Measurements from ENCODE around the gene ZFP69B. TPM values are rescaled to one million over a fixed set of nuclear protein-coding genes. Genes with fewer than 3 reads are reported as not detected.

Gene ZFP69B
- total and polyA plus RNA-seq, 10 of the 15 experiments (the other 5 are each of a cell fraction or from before 2014, with no cell fraction given) = 1.3 to 5.7 (median 3.4) TPM

DNA sequence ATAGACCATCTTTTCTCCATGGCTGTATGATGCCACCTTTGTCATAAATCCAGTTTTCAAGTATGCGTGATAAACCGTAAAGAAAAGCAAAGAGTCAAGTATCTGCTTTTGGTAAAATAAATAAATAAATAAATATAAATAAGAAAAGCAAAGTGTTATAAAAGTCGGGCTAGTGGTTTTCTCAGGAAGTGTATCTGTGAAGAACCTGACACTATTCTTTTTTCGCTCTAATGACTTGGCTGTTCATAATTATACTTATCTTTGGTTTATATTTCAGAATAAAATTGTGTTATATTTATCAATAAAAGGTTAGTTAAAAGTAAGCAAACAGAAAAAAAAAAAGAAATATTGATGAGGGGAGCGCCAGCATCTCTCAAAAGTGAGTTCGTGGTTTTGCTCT is 57.7 kb downstream of the ZFP69B start:
- H3K9me3 ChIP-seq (replicated peaks; ENCODE audit: control insufficient read depth, insufficient read depth, low read length) = peaks cover 10% of the 10 kb centered on the region
- peak overlapping the region; percentile 91 for H3K4me2 ChIP-seq (ENCODE audit: control insufficient read depth, insufficient read depth)
- RAD21 ChIA-PET (ENCODE audit: unreplicated experiment) = interaction anchor here (1.8 kb wide), 1 partner anchor 25 kb away, joined by 5 read pairs; no protein-coding TSS in a partner anchor
- no peak for FAIRE-seq
- peak overlapping the region; percentile 84 for H3K4me3 ChIP-seq
- DNase-seq (ENCODE audit: low read depth, low spot score) = no peak
- 26% methylated on average over 6 of the region's 6 CpGs for WGBS (ENCODE audit: insufficient coverage, insufficient replicate concordance, low lambda C conversion rate, missing lambda C conversion rate)
- TF ChIP-seq, protein P1, sequence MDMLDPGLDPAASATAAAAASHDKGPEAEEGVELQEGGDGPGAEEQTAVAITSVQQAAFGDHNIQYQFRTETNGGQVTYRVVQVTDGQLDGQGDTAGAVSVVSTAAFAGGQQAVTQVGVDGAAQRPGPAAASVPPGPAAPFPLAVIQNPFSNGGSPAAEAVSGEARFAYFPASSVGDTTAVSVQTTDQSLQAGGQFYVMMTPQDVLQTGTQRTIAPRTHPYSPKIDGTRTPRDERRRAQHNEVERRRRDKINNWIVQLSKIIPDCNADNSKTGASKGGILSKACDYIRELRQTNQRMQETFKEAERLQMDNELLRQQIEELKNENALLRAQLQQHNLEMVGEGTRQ (IDR thresholded peaks at IDR 0.05; ENCODE audit: borderline replicate concordance, low read depth, low read length) = no peak
- TF ChIP-seq, protein P2, sequence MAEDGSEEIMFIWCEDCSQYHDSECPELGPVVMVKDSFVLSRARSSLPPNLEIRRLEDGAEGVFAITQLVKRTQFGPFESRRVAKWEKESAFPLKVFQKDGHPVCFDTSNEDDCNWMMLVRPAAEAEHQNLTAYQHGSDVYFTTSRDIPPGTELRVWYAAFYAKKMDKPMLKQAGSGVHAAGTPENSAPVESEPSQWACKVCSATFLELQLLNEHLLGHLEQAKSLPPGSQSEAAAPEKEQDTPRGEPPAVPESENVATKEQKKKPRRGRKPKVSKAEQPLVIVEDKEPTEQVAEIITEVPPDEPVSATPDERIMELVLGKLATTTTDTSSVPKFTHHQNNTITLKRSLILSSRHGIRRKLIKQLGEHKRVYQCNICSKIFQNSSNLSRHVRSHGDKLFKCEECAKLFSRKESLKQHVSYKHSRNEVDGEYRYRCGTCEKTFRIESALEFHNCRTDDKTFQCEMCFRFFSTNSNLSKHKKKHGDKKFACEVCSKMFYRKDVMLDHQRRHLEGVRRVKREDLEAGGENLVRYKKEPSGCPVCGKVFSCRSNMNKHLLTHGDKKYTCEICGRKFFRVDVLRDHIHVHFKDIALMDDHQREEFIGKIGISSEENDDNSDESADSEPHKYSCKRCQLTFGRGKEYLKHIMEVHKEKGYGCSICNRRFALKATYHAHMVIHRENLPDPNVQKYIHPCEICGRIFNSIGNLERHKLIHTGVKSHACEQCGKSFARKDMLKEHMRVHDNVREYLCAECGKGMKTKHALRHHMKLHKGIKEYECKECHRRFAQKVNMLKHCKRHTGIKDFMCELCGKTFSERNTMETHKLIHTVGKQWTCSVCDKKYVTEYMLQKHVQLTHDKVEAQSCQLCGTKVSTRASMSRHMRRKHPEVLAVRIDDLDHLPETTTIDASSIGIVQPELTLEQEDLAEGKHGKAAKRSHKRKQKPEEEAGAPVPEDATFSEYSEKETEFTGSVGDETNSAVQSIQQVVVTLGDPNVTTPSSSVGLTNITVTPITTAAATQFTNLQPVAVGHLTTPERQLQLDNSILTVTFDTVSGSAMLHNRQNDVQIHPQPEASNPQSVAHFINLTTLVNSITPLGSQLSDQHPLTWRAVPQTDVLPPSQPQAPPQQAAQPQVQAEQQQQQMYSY (CRISPR knock-in tag; IDR thresholded peaks at IDR 0.05) = no peak
- TF ChIP-seq NFXL1 (IDR thresholded peaks at IDR 0.05; ENCODE audit: borderline replicate concordance) (no peak), CHD1 (IDR thresholded peaks at IDR 0.05; ENCODE audit: low read depth, low read length) (no peak), ZNF207 (IDR thresholded peaks at IDR 0.05; ENCODE audit: borderline replicate concordance) (no peak), BACH1 (IDR thresholded peaks at IDR 0.05; ENCODE audit: borderline replicate concordance) (no peak), CBFB (IDR thresholded peaks at IDR 0.05; ENCODE audit: low read depth) (no peak), CBX5 (IDR thresholded peaks at IDR 0.05; ENCODE audit: low read depth) (no peak)
- TF ChIP-seq, protein P3, sequence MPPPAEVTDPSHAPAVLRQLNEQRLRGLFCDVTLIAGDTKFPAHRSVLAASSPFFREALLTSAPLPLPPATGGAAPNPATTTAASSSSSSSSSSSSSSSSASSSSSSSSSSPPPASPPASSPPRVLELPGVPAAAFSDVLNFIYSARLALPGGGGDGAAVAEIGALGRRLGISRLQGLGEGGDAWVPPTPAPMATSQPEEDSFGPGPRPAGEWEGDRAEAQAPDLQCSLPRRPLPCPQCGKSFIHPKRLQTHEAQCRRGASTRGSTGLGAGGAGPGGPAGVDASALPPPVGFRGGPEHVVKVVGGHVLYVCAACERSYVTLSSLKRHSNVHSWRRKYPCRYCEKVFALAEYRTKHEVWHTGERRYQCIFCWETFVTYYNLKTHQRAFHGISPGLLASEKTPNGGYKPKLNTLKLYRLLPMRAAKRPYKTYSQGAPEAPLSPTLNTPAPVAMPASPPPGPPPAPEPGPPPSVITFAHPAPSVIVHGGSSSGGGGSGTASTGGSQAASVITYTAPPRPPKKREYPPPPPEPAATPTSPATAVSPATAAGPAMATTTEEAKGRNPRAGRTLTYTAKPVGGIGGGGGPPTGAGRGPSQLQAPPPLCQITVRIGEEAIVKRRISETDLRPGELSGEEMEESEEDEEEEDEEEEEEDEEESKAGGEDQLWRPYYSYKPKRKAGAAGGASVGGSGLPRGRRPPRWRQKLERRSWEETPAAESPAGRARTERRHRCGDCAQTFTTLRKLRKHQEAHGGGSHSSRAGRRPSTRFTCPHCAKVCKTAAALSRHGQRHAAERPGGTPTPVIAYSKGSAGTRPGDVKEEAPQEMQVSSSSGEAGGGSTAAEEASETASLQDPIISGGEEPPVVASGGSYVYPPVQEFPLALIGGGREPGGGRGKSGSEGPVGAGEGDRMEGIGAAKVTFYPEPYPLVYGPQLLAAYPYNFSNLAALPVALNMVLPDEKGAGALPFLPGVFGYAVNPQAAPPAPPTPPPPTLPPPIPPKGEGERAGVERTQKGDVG (CRISPR knock-in tag; IDR thresholded peaks at IDR 0.05) = no peak
- TF ChIP-seq, protein P4, sequence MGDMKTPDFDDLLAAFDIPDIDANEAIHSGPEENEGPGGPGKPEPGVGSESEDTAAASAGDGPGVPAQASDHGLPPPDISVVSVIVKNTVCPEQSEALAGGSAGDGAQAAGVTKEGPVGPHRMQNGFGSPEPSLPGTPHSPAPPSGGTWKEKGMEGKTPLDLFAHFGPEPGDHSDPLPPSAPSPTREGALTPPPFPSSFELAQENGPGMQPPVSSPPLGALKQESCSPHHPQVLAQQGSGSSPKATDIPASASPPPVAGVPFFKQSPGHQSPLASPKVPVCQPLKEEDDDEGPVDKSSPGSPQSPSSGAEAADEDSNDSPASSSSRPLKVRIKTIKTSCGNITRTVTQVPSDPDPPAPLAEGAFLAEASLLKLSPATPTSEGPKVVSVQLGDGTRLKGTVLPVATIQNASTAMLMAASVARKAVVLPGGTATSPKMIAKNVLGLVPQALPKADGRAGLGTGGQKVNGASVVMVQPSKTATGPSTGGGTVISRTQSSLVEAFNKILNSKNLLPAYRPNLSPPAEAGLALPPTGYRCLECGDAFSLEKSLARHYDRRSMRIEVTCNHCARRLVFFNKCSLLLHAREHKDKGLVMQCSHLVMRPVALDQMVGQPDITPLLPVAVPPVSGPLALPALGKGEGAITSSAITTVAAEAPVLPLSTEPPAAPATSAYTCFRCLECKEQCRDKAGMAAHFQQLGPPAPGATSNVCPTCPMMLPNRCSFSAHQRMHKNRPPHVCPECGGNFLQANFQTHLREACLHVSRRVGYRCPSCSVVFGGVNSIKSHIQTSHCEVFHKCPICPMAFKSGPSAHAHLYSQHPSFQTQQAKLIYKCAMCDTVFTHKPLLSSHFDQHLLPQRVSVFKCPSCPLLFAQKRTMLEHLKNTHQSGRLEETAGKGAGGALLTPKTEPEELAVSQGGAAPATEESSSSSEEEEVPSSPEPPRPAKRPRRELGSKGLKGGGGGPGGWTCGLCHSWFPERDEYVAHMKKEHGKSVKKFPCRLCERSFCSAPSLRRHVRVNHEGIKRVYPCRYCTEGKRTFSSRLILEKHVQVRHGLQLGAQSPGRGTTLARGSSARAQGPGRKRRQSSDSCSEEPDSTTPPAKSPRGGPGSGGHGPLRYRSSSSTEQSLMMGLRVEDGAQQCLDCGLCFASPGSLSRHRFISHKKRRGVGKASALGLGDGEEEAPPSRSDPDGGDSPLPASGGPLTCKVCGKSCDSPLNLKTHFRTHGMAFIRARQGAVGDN (IDR thresholded peaks at IDR 0.05) = no peak
- peak overlapping the region; percentile 91 for H2AFZ ChIP-seq (ENCODE audit: control insufficient read depth, low read depth, low read length)
- POLR2A ChIA-PET = interaction anchor here (1.4 kb wide), 1 partner anchor 24 kb away, joined by 5 read pairs; the partner anchor contains the start of gene ZNF684
- CTCF ChIA-PET = interaction anchor here (1.0 to 3.6 kb wide), 3 partner anchors 24 to 70 kb away, joined by 4 to 22 read pairs (median 5); partner anchors contain the start of gene ZNF684
- intact Hi-C loops (cut with micrococcal nuclease; ENCODE audit: unreplicated experiment) = loop anchor here (1.0 kb wide), 1 partner anchor 58 kb away; the partner anchor contains the start of gene ZFP69B
- TSS peak; percentile 89 for BruUV-seq (replicated peaks)
- in situ Hi-C loops (cut with MboI) = no loop called here
- H3K4me1 ChIP-seq (ENCODE audit: control insufficient read depth, insufficient read depth, low read length) = no peaks in the 10 kb centered on the region; the same call in none of the 2 replicates
- no peaks in the 10 kb centered on the region for H3K27me3 ChIP-seq (replicated peaks in 1 of 2; ENCODE audit: control insufficient read depth in 2 of 2, insufficient read depth in 2 of 2, low read length in 1 of 2)
- ATAC-seq = no peak
- SMC1A ChIA-PET (ENCODE audit: uncharacterized antibody, unreplicated experiment) = interaction anchor here (1.7 to 1.8 kb wide), 2 partner anchors 25 to 57 kb away, joined by 6 to 9 read pairs; partner anchors contain the start of gene ZFP69B
- H3K79me2 ChIP-seq (ENCODE audit: control insufficient read depth, insufficient read depth, low read length) = peaks cover 4% of the 10 kb centered on the region
- H3K9ac ChIP-seq (ENCODE audit: control insufficient read depth, insufficient read depth, low read length) = peak overlapping the region; percentile 71
- H3K27ac ChIP-seq (ENCODE audit: control insufficient read depth, insufficient read depth) = peak overlapping the region; percentile 57
- H4K20me1 ChIP-seq (ENCODE audit: control insufficient read depth, insufficient read depth) = no peaks in the 10 kb centered on the region
- H3K36me3 ChIP-seq (ENCODE audit: control insufficient read depth in 2 of 2, insufficient read depth in 2 of 2, low read length in 1 of 2) = no peaks in the 10 kb centered on the region

Measured in GM12878 (cell line).